Measurements from ENCODE around the gene DYNLT2B. TPM values are rescaled to one million over a fixed set of nuclear protein-coding genes. Genes with fewer than 3 reads are reported as not detected.

DYNLT2B gene
- total and polyA plus RNA-seq, 4 donors = 1.1 to 3.7 (median 2.9) TPM

DNA sequence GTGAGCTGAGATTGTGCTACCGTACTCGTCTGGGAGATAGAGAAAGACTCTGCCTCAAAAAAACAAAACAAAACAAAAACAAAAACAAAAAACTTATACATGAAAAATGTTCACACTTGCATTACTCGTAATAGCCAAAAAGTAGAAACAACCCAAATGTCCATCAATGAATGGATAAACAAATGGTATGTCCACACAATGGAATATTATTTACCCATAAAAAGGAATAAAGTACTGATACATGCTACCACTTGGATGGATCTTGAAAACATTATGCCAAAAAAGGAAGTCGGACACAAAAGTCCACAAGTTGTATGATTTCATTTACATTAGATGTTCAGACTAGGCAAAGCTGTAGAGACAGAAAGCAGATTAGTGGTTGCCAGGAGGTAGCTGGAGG, 57.3 kb downstream of the DYNLT2B start (continued):
- TF ChIP-seq ZBTB33 (IDR thresholded peaks at IDR 0.05) (no peak), FOXA1 (IDR thresholded peaks at IDR 0.05) (no peak), FOXA2 (IDR thresholded peaks at IDR 0.05) (no peak), RXRA (IDR thresholded peaks at IDR 0.05) (no peak)
- TF ChIP-seq, protein P1, sequence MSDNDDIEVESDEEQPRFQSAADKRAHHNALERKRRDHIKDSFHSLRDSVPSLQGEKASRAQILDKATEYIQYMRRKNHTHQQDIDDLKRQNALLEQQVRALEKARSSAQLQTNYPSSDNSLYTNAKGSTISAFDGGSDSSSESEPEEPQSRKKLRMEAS (IDR thresholded peaks at IDR 0.05) = no peak

GRCh38 chr3:196255776-196256175, 62.3 kb downstream of the DYNLT2B start:
- H3K27ac ChIP-seq (ENCODE audit: low read depth in 1 of 2, low read length in 2 of 2) = no peak overlapping the region
- no peaks in the 10 kb centered on the region for H3K4me1 ChIP-seq (ENCODE audit: control insufficient read depth in 4 of 4, insufficient read depth in 4 of 4, low read length in 3 of 4)
- H3K9me3 ChIP-seq (ENCODE audit: control insufficient read depth in 4 of 4, low read length in 3 of 4) = no peaks in the 10 kb centered on the region
- peaks cover 3 to 20% (median 9%) of the 10 kb centered on the region in 4 donors for H3K36me3 ChIP-seq (ENCODE audit: control insufficient read depth in 4 of 4, insufficient read depth in 3 of 4, low read depth in 1 of 4, low read length in 3 of 4)
- 41% methylated on average over 1 of the region's 1 CpG for WGBS
- H3K27me3 ChIP-seq (ENCODE audit: control insufficient read depth in 4 of 4, insufficient read depth in 4 of 4, low read length in 3 of 4) = no peaks in the 10 kb centered on the region
- DNase-seq (ENCODE audit: low spot score) = no peak
- no peak overlapping the region for H3K9ac ChIP-seq (ENCODE audit: low read depth in 1 of 2, low read length in 2 of 2)
- H3K4me3 ChIP-seq (ENCODE audit: low read depth in 1 of 3, low read length in 3 of 3) = no peak overlapping the region
- no peak for TF ChIP-seq JUND (IDR thresholded peaks at IDR 0.05)
- no peak for TF ChIP-seq RAD21 (IDR thresholded peaks at IDR 0.05)
- TF ChIP-seq, protein P2, sequence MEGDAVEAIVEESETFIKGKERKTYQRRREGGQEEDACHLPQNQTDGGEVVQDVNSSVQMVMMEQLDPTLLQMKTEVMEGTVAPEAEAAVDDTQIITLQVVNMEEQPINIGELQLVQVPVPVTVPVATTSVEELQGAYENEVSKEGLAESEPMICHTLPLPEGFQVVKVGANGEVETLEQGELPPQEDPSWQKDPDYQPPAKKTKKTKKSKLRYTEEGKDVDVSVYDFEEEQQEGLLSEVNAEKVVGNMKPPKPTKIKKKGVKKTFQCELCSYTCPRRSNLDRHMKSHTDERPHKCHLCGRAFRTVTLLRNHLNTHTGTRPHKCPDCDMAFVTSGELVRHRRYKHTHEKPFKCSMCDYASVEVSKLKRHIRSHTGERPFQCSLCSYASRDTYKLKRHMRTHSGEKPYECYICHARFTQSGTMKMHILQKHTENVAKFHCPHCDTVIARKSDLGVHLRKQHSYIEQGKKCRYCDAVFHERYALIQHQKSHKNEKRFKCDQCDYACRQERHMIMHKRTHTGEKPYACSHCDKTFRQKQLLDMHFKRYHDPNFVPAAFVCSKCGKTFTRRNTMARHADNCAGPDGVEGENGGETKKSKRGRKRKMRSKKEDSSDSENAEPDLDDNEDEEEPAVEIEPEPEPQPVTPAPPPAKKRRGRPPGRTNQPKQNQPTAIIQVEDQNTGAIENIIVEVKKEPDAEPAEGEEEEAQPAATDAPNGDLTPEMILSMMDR (IDR thresholded peaks at IDR 0.05; ENCODE audit: low read depth, low read length, missing input control) = no peak
- TF ChIP-seq GABPA (IDR thresholded peaks at IDR 0.05 in 1 of 2, conservative IDR thresholded peaks at IDR 0.05 in 1 of 2) = no peak
- no peak for TF ChIP-seq NR2F2 (IDR thresholded peaks at IDR 0.05)
- TF ChIP-seq EGR1 (IDR thresholded peaks at IDR 0.05; ENCODE audit: low read depth in 2 of 2) = no peak
- TF ChIP-seq, protein P3, sequence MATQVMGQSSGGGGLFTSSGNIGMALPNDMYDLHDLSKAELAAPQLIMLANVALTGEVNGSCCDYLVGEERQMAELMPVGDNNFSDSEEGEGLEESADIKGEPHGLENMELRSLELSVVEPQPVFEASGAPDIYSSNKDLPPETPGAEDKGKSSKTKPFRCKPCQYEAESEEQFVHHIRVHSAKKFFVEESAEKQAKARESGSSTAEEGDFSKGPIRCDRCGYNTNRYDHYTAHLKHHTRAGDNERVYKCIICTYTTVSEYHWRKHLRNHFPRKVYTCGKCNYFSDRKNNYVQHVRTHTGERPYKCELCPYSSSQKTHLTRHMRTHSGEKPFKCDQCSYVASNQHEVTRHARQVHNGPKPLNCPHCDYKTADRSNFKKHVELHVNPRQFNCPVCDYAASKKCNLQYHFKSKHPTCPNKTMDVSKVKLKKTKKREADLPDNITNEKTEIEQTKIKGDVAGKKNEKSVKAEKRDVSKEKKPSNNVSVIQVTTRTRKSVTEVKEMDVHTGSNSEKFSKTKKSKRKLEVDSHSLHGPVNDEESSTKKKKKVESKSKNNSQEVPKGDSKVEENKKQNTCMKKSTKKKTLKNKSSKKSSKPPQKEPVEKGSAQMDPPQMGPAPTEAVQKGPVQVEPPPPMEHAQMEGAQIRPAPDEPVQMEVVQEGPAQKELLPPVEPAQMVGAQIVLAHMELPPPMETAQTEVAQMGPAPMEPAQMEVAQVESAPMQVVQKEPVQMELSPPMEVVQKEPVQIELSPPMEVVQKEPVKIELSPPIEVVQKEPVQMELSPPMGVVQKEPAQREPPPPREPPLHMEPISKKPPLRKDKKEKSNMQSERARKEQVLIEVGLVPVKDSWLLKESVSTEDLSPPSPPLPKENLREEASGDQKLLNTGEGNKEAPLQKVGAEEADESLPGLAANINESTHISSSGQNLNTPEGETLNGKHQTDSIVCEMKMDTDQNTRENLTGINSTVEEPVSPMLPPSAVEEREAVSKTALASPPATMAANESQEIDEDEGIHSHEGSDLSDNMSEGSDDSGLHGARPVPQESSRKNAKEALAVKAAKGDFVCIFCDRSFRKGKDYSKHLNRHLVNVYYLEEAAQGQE (IDR thresholded peaks at IDR 0.05) = no peak
- TF ChIP-seq SP1 (IDR thresholded peaks at IDR 0.05) = no peak
- TF ChIP-seq TAF1 (conservative IDR thresholded peaks at IDR 0.05) = no peak
- TF ChIP-seq RXRA (IDR thresholded peaks at IDR 0.05) = no peak
- no peak for TF ChIP-seq ZBTB33 (IDR thresholded peaks at IDR 0.05)
- TF ChIP-seq HNF4G (IDR thresholded peaks at IDR 0.05) = no peak
- no peak for TF ChIP-seq FOXA1 (IDR thresholded peaks at IDR 0.05)

Measured in liver (tissue), 9 donors.